Measurements from ENCODE around the gene AARS2.

- TF ChIP-seq EP300 (IDR thresholded peaks at IDR 0.05) (no peak), POLR2A (IDR thresholded peaks at IDR 0.05) (no peak), POLR2AphosphoS5 (IDR thresholded peaks at IDR 0.05) (no peak)
- TF ChIP-seq, protein P1, sequence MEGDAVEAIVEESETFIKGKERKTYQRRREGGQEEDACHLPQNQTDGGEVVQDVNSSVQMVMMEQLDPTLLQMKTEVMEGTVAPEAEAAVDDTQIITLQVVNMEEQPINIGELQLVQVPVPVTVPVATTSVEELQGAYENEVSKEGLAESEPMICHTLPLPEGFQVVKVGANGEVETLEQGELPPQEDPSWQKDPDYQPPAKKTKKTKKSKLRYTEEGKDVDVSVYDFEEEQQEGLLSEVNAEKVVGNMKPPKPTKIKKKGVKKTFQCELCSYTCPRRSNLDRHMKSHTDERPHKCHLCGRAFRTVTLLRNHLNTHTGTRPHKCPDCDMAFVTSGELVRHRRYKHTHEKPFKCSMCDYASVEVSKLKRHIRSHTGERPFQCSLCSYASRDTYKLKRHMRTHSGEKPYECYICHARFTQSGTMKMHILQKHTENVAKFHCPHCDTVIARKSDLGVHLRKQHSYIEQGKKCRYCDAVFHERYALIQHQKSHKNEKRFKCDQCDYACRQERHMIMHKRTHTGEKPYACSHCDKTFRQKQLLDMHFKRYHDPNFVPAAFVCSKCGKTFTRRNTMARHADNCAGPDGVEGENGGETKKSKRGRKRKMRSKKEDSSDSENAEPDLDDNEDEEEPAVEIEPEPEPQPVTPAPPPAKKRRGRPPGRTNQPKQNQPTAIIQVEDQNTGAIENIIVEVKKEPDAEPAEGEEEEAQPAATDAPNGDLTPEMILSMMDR (IDR thresholded peaks at IDR 0.05), result no peak
Measured at GRCh38 chr6:44291841-44292240, 21.3 kb downstream of the AARS2 start.

All from upper lobe of left lung (tissue), 4 donors.